Body of pancreas (tissue), 4 donors: ENCODE measurements around the gene RIT2.

Source experiments
- CTCF ChIP-seq, 7 experiments: fragments of 450-650 bp in 4 of 7; fragments of 200-600 bp in 3 of 7; sonication (generic) in 3 of 7; IDR thresholded peaks; one replicate each; pipeline ENCODE4 v1.5.1; 2016 to 2019; ENCODE audit warnings: antibody characterized with exemption in 7 of 7
- POLR2A ChIP-seq, 3 donors: fragments of 450-650 bp; IDR thresholded peaks; one replicate each; pipeline ENCODE4 v1.6.1; 2016; ENCODE audit warnings: antibody characterized with exemption in 3 of 3, mild to moderate bottlenecking in 2 of 3

DNA sequence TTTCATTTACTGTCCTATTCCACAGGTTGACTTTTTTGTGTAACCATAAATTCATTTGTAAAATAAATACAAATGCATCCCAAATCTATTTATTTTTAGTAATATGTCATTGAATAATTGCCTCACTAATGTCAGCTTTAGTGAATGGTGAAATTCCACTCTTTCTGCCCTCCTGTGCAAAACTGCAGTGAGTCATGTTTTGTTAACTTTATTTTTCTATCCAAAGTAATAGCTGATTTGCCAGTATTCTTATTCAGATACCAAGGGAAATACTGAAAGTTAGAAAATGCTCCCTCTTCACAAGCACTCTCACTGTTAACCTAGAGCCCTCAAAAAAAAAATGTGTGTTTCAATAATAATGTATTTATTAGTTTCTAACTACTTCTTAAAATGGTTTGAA lies 322.8 kb downstream of the RIT2 start:
- no peak for TF ChIP-seq CTCF (IDR thresholded peaks at IDR 0.05)
- TF ChIP-seq POLR2A (IDR thresholded peaks at IDR 0.05): no peak
